GM12873 (cell line): ENCODE data around the gene IL4R.

Experiments
- TF ChIP-seq, protein P1 (sequence below): IDR thresholded peaks from 2 replicates; pipeline ENCODE4 v1.5.1; 2012; ENCODE audit warnings: low read depth, mild to moderate bottlenecking, moderate library complexity, low read length, control low read depth; ENCODE audit not compliant: insufficient read depth; ENCODE audit errors: missing control alignments

IL4R gene

DNA sequence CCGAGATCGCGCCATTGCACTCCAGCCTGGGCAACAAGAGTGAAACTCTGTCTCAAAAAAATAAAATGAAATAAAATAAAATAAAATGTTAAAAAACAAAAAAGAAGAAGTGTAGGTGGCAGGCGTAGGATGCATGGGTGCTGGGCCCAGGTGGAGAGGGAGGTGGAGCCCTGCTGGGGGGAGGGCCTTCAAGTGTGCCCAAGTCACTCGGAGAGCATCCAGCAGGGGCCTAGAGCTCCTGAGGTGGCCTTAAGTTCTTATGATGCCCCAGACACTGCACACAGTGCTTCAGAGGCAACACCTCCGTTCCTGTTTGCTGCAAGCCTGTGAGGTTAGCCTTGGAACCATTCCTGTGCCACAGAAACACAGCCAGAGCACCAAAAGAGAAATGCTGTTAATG, 23.2 kb downstream of the IL4R start:
- TF ChIP-seq, protein P1, sequence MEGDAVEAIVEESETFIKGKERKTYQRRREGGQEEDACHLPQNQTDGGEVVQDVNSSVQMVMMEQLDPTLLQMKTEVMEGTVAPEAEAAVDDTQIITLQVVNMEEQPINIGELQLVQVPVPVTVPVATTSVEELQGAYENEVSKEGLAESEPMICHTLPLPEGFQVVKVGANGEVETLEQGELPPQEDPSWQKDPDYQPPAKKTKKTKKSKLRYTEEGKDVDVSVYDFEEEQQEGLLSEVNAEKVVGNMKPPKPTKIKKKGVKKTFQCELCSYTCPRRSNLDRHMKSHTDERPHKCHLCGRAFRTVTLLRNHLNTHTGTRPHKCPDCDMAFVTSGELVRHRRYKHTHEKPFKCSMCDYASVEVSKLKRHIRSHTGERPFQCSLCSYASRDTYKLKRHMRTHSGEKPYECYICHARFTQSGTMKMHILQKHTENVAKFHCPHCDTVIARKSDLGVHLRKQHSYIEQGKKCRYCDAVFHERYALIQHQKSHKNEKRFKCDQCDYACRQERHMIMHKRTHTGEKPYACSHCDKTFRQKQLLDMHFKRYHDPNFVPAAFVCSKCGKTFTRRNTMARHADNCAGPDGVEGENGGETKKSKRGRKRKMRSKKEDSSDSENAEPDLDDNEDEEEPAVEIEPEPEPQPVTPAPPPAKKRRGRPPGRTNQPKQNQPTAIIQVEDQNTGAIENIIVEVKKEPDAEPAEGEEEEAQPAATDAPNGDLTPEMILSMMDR, result no peak

DNA sequence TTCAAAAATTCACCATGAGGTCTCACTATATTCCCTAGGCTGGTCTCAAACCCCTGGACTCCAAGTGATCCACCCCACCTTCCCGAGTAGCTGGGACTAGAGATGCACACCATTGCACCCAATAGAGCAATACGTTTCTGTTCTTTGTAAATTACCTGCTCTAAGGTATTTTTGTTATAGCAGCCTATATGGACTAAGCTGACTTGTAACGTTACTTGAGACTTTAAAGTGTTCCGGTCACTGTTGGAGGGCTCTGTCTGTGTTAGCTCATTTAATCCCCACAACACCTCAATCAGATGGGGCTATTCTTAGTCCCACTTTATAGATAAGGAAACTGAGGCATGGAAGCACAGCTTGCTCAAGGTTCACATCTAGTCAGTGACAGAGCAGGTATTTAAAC, 25.4 kb downstream of the IL4R start:
- TF ChIP-seq, protein P1, result no peak

DNA sequence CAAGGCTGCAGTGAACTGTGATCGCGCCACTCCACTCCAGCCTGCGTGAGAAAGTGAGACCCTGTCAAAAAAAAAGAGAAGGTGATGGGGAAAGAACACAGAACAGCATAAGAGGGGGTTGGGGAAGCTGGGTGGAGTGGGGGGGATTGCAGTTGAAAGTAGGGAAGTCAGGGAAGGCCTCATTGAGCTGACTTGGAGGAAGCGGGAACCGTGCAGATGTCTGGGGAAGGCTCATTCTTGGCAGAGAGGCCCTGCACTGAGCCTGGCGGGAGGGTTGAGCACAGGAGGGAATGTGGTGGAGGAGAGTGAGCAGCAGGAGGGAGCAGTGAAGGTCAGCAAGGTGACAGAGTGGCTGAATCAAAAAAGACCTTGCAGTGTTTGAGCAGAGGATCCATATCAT, 26.9 kb downstream of the IL4R start:
- TF ChIP-seq, protein P1, result no peak

DNA sequence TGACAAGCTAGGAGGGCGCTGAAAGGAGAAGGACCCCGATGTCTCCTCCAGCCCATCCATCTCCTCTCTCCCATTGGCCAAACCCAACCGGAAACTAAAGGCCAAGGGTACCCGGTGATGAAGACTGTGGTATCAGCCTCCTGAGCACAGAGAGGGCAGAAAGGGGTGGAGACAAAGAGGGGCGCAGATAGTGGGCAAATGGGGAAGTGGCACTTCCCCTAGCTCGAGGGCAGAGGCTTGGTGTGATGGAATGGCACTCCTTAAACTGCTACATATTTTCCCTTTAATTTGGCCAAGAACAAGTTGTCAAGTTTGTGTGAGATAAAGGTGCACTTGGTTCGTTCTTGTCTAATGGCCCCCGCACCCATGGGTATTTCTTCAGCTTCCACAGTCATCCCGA, 27.8 kb downstream of the IL4R start:
- TF ChIP-seq, protein P1, result no peak

DNA sequence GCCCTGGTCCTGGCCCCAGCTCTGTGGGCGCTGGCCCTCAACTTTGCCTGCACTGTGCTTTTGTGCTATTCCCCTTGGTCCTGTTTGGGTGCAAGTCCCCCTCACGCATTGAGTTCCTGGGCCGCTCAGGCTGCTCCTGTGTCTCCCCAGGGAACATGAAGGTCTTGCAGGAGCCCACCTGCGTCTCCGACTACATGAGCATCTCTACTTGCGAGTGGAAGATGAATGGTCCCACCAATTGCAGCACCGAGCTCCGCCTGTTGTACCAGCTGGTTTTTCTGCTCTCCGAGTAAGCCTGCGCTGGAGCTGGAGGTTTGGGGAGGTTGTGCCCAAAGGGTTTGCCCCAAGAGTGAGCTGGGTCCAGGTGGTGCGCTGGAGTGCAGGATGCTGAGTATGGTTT, 28.2 kb downstream of the IL4R start:
- TF ChIP-seq, protein P1, result no peak

DNA sequence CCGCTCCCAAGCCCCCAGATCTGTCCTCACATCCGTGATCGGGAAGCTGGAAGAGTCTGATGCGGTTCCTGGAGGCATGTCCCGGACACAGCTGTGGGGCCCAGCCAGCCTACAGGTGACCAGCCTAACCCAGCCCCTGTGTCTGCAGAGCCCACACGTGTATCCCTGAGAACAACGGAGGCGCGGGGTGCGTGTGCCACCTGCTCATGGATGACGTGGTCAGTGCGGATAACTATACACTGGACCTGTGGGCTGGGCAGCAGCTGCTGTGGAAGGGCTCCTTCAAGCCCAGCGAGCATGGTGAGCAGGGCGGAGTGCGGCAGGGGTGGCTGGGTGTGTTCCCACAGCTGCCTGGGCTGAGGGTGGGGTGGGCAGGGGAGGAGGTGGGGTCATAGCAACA, 30.9 kb downstream of the IL4R start:
- TF ChIP-seq, protein P1, result no peak

DNA sequence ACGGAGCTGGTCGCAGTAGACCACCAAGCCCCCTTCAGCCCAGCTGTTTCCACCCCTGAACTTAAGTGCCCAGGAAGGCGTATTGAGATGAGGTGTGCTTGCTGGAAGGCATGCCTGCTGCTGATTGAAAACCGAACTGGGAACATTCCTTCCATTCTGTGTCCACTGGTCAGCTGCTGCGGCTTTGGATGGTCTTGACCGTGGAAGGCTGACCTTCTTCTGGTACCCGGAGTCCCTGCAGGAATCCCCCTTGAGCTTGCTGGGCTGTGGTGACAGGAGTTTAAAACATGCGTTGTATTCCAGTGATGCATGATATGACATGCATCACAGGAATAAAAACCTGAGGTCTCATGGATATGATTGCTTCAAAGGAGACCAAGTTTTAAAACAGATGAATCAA, 31.4 kb downstream of the IL4R start:
- TF ChIP-seq, protein P1, result no peak
